H9 (cell line): ENCODE data around the gene SORCS2. TPM values are rescaled to one million over a fixed set of nuclear protein-coding genes. Genes with fewer than 3 reads are reported as not detected.

Experiments used
- DNase-seq: peaks from one replicate; pipeline ENCODE4 v3.0.0-alpha.2; 2017
- H2AFZ ChIP-seq: one replicate; pipeline ENCODE4 v1.6.1; 2013; ENCODE audit warnings: mild to moderate bottlenecking, low read length, control low read depth, moderate library complexity
- H2AK5ac ChIP-seq: 2 replicates; pipeline ENCODE4 v1.6.1; 2013; ENCODE audit warnings: low read length, control low read depth, mixed read lengths; ENCODE audit not compliant: insufficient read length
- H2BK120ac ChIP-seq: one replicate; pipeline ENCODE4 v1.6.1; 2013; ENCODE audit warnings: low read depth, mild to moderate bottlenecking, low read length, control low read depth, inconsistent platforms; ENCODE audit not compliant: poor library complexity, severe bottlenecking
- H2BK12ac ChIP-seq: 2 replicates; pipeline ENCODE4 v1.6.1; 2013; ENCODE audit warnings: low read length, control low read depth, mixed read lengths, low read depth; ENCODE audit not compliant: insufficient read length
- H2BK15ac ChIP-seq: 2 replicates; pipeline ENCODE4 v1.6.1; 2013; ENCODE audit warnings: low read depth, low read length, control low read depth
- H2BK20ac ChIP-seq: one replicate; pipeline ENCODE4 v1.6.1; 2013; ENCODE audit warnings: low read depth, mild to moderate bottlenecking, low read length, control low read depth, inconsistent platforms; ENCODE audit not compliant: poor library complexity, severe bottlenecking
- H2BK5ac ChIP-seq: 2 replicates; pipeline ENCODE4 v1.6.1; 2013; ENCODE audit warnings: low read length, control low read depth, mixed read lengths; ENCODE audit not compliant: insufficient read length
- H3K14ac ChIP-seq: 2 replicates; pipeline ENCODE4 v1.6.1; 2013; ENCODE audit warnings: low read length, control low read depth; ENCODE audit not compliant: insufficient read depth
- H3K18ac ChIP-seq: 2 replicates; pipeline ENCODE4 v1.6.1; 2013; ENCODE audit warnings: low read depth, mild to moderate bottlenecking, mixed read lengths, low read length, control low read depth; ENCODE audit not compliant: insufficient read length
- H3K23ac ChIP-seq: 2 replicates; pipeline ENCODE4 v1.6.1; 2013; ENCODE audit warnings: low read length, control low read depth, mixed read lengths, low read depth; ENCODE audit not compliant: insufficient read length
- H3K23me2 ChIP-seq: 2 replicates; pipeline ENCODE4 v1.6.1; 2013; ENCODE audit warnings: low read depth, mild to moderate bottlenecking, mixed read lengths, low read length, control low read depth; ENCODE audit not compliant: insufficient read length, poor library complexity, severe bottlenecking
- H3K27ac ChIP-seq: 2 replicates; pipeline ENCODE4 v1.5.1; 2013; ENCODE audit warnings: low read length, control low read depth, mixed read lengths, low read depth; ENCODE audit not compliant: insufficient read length
- H3K27me3 ChIP-seq: 2 replicates; pipeline ENCODE4 v1.6.1; 2013; ENCODE audit warnings: low read length, control low read depth, inconsistent platforms; ENCODE audit not compliant: insufficient read depth
- H3K4ac ChIP-seq: 2 replicates; pipeline ENCODE4 v1.6.1; 2013; ENCODE audit warnings: low read depth, mild to moderate bottlenecking, control low read depth, inconsistent platforms, low read length, moderate library complexity
- H3K4me1 ChIP-seq: 2 replicates; pipeline ENCODE4 v1.6.1; 2013; ENCODE audit warnings: low read length, control low read depth, inconsistent platforms; ENCODE audit not compliant: insufficient read depth
- H3K4me2 ChIP-seq: 2 replicates; pipeline ENCODE4 v1.6.1; 2013; ENCODE audit warnings: low read length, control low read depth, mixed read lengths; ENCODE audit not compliant: insufficient read length, insufficient read depth
- H3K56ac ChIP-seq: 2 replicates; pipeline ENCODE4 v1.6.1; 2013; ENCODE audit warnings: low read depth, mild to moderate bottlenecking, mixed read lengths, low read length, control low read depth; ENCODE audit not compliant: insufficient read length
- H3K79me1 ChIP-seq: 2 replicates; pipeline ENCODE4 v1.6.1; 2013; ENCODE audit warnings: low read depth, mild to moderate bottlenecking, moderate library complexity, low read length, control low read depth, inconsistent platforms; ENCODE audit not compliant: insufficient read depth, poor library complexity, severe bottlenecking
- H3K79me2 ChIP-seq: 2 replicates; pipeline ENCODE4 v1.6.1; 2013; ENCODE audit warnings: low read length, control low read depth, inconsistent platforms; ENCODE audit not compliant: insufficient read depth
- H3K9ac ChIP-seq: 2 replicates; pipeline ENCODE4 v1.6.1; 2013; ENCODE audit warnings: low read length, control low read depth, mixed read lengths; ENCODE audit not compliant: insufficient read length; ENCODE audit errors: extremely low read depth
- H3K9me3 ChIP-seq: one replicate; pipeline ENCODE4 v1.6.1; 2013; ENCODE audit warnings: low read depth, low read length, inconsistent platforms; ENCODE audit not compliant: control insufficient read depth
- H3T11ph ChIP-seq: one replicate; pipeline ENCODE4 v1.6.1; 2013; ENCODE audit warnings: mild to moderate bottlenecking, low read length, control low read depth, inconsistent platforms
- H4K20me1 ChIP-seq: one replicate; pipeline ENCODE4 v1.6.1; 2013; ENCODE audit not compliant: control insufficient read depth, insufficient read length, insufficient read depth
- H4K5ac ChIP-seq: 2 replicates; pipeline ENCODE4 v1.6.1; 2013; ENCODE audit warnings: low read depth, mild to moderate bottlenecking, mixed read lengths, low read length, control low read depth; ENCODE audit not compliant: insufficient read length
- H4K8ac ChIP-seq: replicated peaks from 2 replicates; pipeline ENCODE4 v1.6.1; 2013; ENCODE audit warnings: low read length, control low read depth, mixed read lengths, low read depth; ENCODE audit not compliant: insufficient read length
- H4K91ac ChIP-seq: 2 replicates; pipeline ENCODE4 v1.6.1; 2013; ENCODE audit warnings: low read depth, mild to moderate bottlenecking, moderate library complexity, mixed read lengths, low read length, control low read depth; ENCODE audit not compliant: insufficient read length
- H3K27ac Mint-ChIP-seq, 3 experiments: 2 replicates in 2 of 3; 3 replicates in 1 of 3; pipeline ENCODE4 v1.8.0; 2020 to 2021; ENCODE audit warnings: mixed read lengths in 3 of 3, mild to moderate bottlenecking in 1 of 3, moderate library complexity in 1 of 3
- H3K27me3 Mint-ChIP-seq: 2 replicates; pipeline ENCODE4 v1.8.0; 2021; ENCODE audit warnings: low read depth, mild to moderate bottlenecking, moderate library complexity, mixed read lengths
- H3K36me3 Mint-ChIP-seq, 3 experiments: 2 replicates in 2 of 3; 3 replicates in 1 of 3; pipeline ENCODE4 v1.8.0; 2020 to 2021; ENCODE audit warnings: low read depth in 3 of 3, mixed read lengths in 3 of 3; ENCODE audit not compliant: insufficient read depth in 1 of 3
- H3K4me1 Mint-ChIP-seq, 2 experiments: 2 replicates each; pipeline ENCODE4 v1.8.0; 2020; ENCODE audit warnings: mixed read lengths in 2 of 2
- H3K4me3 Mint-ChIP-seq, 2 experiments: 2 replicates in 1 of 2; 3 replicates in 1 of 2; pipeline ENCODE4 v1.8.0; 2020 to 2021; ENCODE audit warnings: mild to moderate bottlenecking in 2 of 2, mixed read lengths in 2 of 2, moderate library complexity in 1 of 2
- H3K9me3 Mint-ChIP-seq, 2 experiments: 2 replicates in 1 of 2; 3 replicates in 1 of 2; pipeline ENCODE4 v1.8.0; 2020; ENCODE audit warnings: mild to moderate bottlenecking in 2 of 2, mixed read lengths in 2 of 2, moderate library complexity in 1 of 2
- WGBS: extraction: QIAGEN DNeasy Blood & Tissue Kit; methylation state at CpG from one replicate; pipeline ENCODE4 v1.1.7; 2013; ENCODE audit warnings: missing lambda C conversion rate, low lambda C conversion rate, mixed read lengths; ENCODE audit not compliant: insufficient read length; ENCODE audit errors: extremely low coverage; 5-methylcytosine and 5-hydroxymethylcytosine counted together
- total RNA-seq: library from RNA; stranded (reverse); gene quantifications from 2 replicates; pipeline ENCODE4 v1.2.1, GENCODE V29; 2021
- TF ChIP-seq, protein P1 (sequence below): fragments of 200-600 bp; sonication (generic); conservative IDR thresholded peaks from 3 replicates; pipeline ENCODE4 v1.8.0; 2021; ENCODE audit warnings: antibody characterized with exemption, mild to moderate bottlenecking

The SORCS2 gene
- total RNA-seq, 1 experiment from 2014 or later = 0.57 TPM

- Mint-ChIP-seq H3K4me3 (no peak overlapping the region), H3K9me3 (peaks cover 8 to 9% of the 10 kb centered on the region in 2 experiments; a peak in 4 of 5 replicates), H3K27me3 (peaks cover 8% of the 10 kb centered on the region), H3K4me1 (peaks cover 0 to 5% of the 10 kb centered on the region in 2 experiments; a peak in 2 of 4 replicates), H3K36me3 (peaks cover 0 to 6% (median 6%) of the 10 kb centered on the region in 3 experiments; a peak in 4 of 7 replicates), H3K27ac (peak overlapping the region in 1 of 3 experiments; percentile 49; a peak in 1 of 7 replicates)
- Histone ChIP-seq H3K23ac (no peak overlapping the region), H2BK15ac (no peak overlapping the region), H3K9me3 (no peaks in the 10 kb centered on the region), H3K4ac (no peak overlapping the region), H2BK120ac (no peak overlapping the region), H3K79me2 (no peaks in the 10 kb centered on the region), H2BK20ac (no peak overlapping the region), H2AK5ac (no peak overlapping the region), H3K79me1 (no peaks in the 10 kb centered on the region), H3K4me1 (no peaks in the 10 kb centered on the region), H2BK12ac (no peak overlapping the region), H3K4me2 (no peak overlapping the region), H4K5ac (no peak overlapping the region), H3K27me3 (no peaks in the 10 kb centered on the region), H3K56ac (no peak overlapping the region), H4K8ac (no peak overlapping the region), H3T11ph (no peak overlapping the region), H3K18ac (no peak overlapping the region), H3K23me2 (no peaks in the 10 kb centered on the region), H2AFZ (no peak overlapping the region), H3K14ac (no peak overlapping the region), H3K27ac (no peak overlapping the region), H2BK5ac (no peak overlapping the region), H4K91ac (no peak overlapping the region), H4K20me1 (no peaks in the 10 kb centered on the region), H3K9ac (no peak overlapping the region)
- TF ChIP-seq, protein P1, sequence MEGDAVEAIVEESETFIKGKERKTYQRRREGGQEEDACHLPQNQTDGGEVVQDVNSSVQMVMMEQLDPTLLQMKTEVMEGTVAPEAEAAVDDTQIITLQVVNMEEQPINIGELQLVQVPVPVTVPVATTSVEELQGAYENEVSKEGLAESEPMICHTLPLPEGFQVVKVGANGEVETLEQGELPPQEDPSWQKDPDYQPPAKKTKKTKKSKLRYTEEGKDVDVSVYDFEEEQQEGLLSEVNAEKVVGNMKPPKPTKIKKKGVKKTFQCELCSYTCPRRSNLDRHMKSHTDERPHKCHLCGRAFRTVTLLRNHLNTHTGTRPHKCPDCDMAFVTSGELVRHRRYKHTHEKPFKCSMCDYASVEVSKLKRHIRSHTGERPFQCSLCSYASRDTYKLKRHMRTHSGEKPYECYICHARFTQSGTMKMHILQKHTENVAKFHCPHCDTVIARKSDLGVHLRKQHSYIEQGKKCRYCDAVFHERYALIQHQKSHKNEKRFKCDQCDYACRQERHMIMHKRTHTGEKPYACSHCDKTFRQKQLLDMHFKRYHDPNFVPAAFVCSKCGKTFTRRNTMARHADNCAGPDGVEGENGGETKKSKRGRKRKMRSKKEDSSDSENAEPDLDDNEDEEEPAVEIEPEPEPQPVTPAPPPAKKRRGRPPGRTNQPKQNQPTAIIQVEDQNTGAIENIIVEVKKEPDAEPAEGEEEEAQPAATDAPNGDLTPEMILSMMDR = no peak
- DNase-seq = no peak
- no CpG with 5 or more reads among the region's 4 CpGs for WGBS
These were observed 475.9 kb downstream of the SORCS2 start for GRCh38 chr4:7668271-7668670.
